PFSK-1 (cell line): ENCODE data around the gene MCRIP2.

ENCODE experiments used
- FOXP2 ChIP-seq: optimal IDR thresholded peaks from 2 replicates; pipeline ENCODE3; 2011; ENCODE audit warnings: borderline replicate concordance, control low read depth, inconsistent platforms; ENCODE audit not compliant: insufficient read depth; ENCODE audit errors: extremely low read length, extremely low read depth
- POLR2AphosphoS5 ChIP-seq: IDR thresholded peaks from 2 replicates; pipeline ENCODE4 v1.6.1; 2012; ENCODE audit warnings: low read depth, mild to moderate bottlenecking, control low read depth, low read length, moderate library complexity
- REST ChIP-seq, 2 experiments: IDR thresholded peaks; 2 replicates each; pipeline versions ENCODE4 v1.6.1 to v1.8.0; 2011 to 2012; ENCODE audit warnings: low read depth in 2 of 2, low read length in 2 of 2, control low read depth in 1 of 2, inconsistent platforms in 1 of 2, mild to moderate bottlenecking in 1 of 2, moderate library complexity in 1 of 2; ENCODE audit not compliant: insufficient read depth in 1 of 2
- SIN3A ChIP-seq: IDR thresholded peaks from 2 replicates; pipeline ENCODE4 v1.6.1; 2012; ENCODE audit warnings: mild to moderate bottlenecking, low read length, moderate library complexity, borderline replicate concordance; ENCODE audit not compliant: insufficient read depth
- TAF1 ChIP-seq: IDR thresholded peaks from 2 replicates; pipeline ENCODE4 v1.6.1; 2012; ENCODE audit warnings: low read length, control low read depth, borderline replicate concordance; ENCODE audit not compliant: insufficient read depth

Gene MCRIP2

GRCh38 chr16:657487-657886, 15.9 kb downstream of the MCRIP2 start:
- TF ChIP-seq SIN3A (no peak), FOXP2 (no peak), REST (IDR thresholded peaks at IDR 0.05; ENCODE audit: insufficient read depth in 1 of 2, low read depth in 2 of 2, low read length in 2 of 2) (no peak), TAF1 (no peak), POLR2AphosphoS5 (no peak)

- TF ChIP-seq REST (IDR thresholded peaks at IDR 0.05; ENCODE audit: insufficient read depth in 1 of 2, low read depth in 2 of 2, low read length in 2 of 2) (no peak), SIN3A (no peak), FOXP2 (no peak), TAF1 (no peak), POLR2AphosphoS5 (no peak)
Measured at GRCh38 chr16:658679-659571, 17.3 kb downstream of the MCRIP2 start.

GRCh38 chr16:659618-660017, 18.0 kb downstream of the MCRIP2 start:
- TF ChIP-seq REST (IDR thresholded peaks at IDR 0.05; ENCODE audit: insufficient read depth in 1 of 2, low read depth in 2 of 2, low read length in 2 of 2) (no peak), TAF1 (no peak), SIN3A (no peak), FOXP2 (no peak)

- TF ChIP-seq SIN3A (no peak), TAF1 (no peak), POLR2AphosphoS5 (no peak), FOXP2 (no peak), REST (IDR thresholded peaks at IDR 0.05; ENCODE audit: insufficient read depth in 1 of 2, low read depth in 2 of 2, low read length in 2 of 2) (no peak)
Measured at GRCh38 chr16:660132-660458, 18.5 kb downstream of the MCRIP2 start.
